Keratinocyte (primary cell): ENCODE measurements around the gene APOD. TPM values are rescaled to one million over a fixed set of nuclear protein-coding genes. Genes with fewer than 3 reads are reported as not detected.
A peak's percentile ranks its signal among the peaks of the same experiment; 100 is the strongest.

Experiments used
- DNase-seq: peaks from one replicate; pipeline ENCODE4 v3.0.0-alpha.2; 2011; ENCODE audit warnings: low read depth, missing footprints, low spot score
- FAIRE-seq: peaks from 2 replicates; lab custom pipeline; 2011; peaks lifted over from hg19 to GRCh38; lab: Jason Lieb, UNC
- H2AFZ ChIP-seq: 2 replicates; pipeline ENCODE4 v1.6.0; 2012; ENCODE audit warnings: low read length, control low read depth, inconsistent platforms; ENCODE audit not compliant: control insufficient read depth
- H3K27ac ChIP-seq: 2 replicates; pipeline ENCODE4 v1.5.1; 2011; ENCODE audit warnings: low read length; ENCODE audit not compliant: control insufficient read depth, insufficient read depth
- H3K27me3 ChIP-seq: 3 replicates; pipeline ENCODE4 v1.6.0; 2011; ENCODE audit warnings: low read length; ENCODE audit not compliant: control insufficient read depth, insufficient read depth; ENCODE audit errors: extremely low read depth
- H3K36me3 ChIP-seq, 2 experiments: 2 replicates in 1 of 2; 3 replicates in 1 of 2; pipeline ENCODE4 v1.5.1; 2011; ENCODE audit warnings: low read length in 2 of 2, mild to moderate bottlenecking in 1 of 2; ENCODE audit not compliant: control insufficient read depth in 2 of 2, insufficient read depth in 2 of 2; ENCODE audit errors: extremely low read depth in 1 of 2
- H3K4me1 ChIP-seq: 3 replicates; pipeline ENCODE4 v1.5.1; 2011; ENCODE audit warnings: low read length; ENCODE audit not compliant: control insufficient read depth, insufficient read depth; ENCODE audit errors: extremely low read depth
- H3K4me2 ChIP-seq: 3 replicates; pipeline ENCODE4 v1.6.0; 2011; ENCODE audit warnings: low read depth, low read length; ENCODE audit not compliant: control insufficient read depth, insufficient read depth; ENCODE audit errors: extremely low read depth
- H3K4me3 ChIP-seq, 3 experiments: fragments of 200-600 bp in 1 of 3; sonication (generic) in 1 of 3; 2 replicates in 2 of 3; 3 replicates in 1 of 3; pipeline ENCODE4 v1.5.1; 2011 to 2016; ENCODE audit warnings: low read length in 3 of 3, mild to moderate bottlenecking in 3 of 3, control low read depth in 2 of 3, inconsistent platforms in 1 of 3, low read depth in 1 of 3, mixed read lengths in 1 of 3, mixed run types in 1 of 3, moderate library complexity in 1 of 3; ENCODE audit not compliant: control insufficient read depth in 2 of 3, insufficient read depth in 2 of 3; ENCODE audit errors: extremely low read depth in 1 of 3
- H3K79me2 ChIP-seq: 2 replicates; pipeline ENCODE4 v1.6.0; 2012; ENCODE audit warnings: low read length; ENCODE audit not compliant: control insufficient read depth, insufficient read depth
- H3K9ac ChIP-seq: 3 replicates; pipeline ENCODE4 v1.6.0; 2011; ENCODE audit warnings: low read length; ENCODE audit not compliant: control insufficient read depth, insufficient read depth; ENCODE audit errors: extremely low read depth
- H3K9me1 ChIP-seq: 3 replicates; pipeline ENCODE4 v1.6.0; 2011; ENCODE audit warnings: low read length; ENCODE audit not compliant: control insufficient read depth, insufficient read depth; ENCODE audit errors: extremely low read depth
- H3K9me3 ChIP-seq: 2 replicates; pipeline ENCODE4 v1.5.1; 2012; ENCODE audit warnings: low read depth, low read length; ENCODE audit not compliant: control insufficient read depth
- H4K20me1 ChIP-seq: 3 replicates; pipeline ENCODE4 v1.6.0; 2011; ENCODE audit warnings: low read length; ENCODE audit not compliant: control insufficient read depth, insufficient read depth; ENCODE audit errors: extremely low read depth
- EZH2 ChIP-seq: IDR thresholded peaks from one replicate; pipeline ENCODE4 v1.6.1; 2012; ENCODE audit warnings: inconsistent platforms, mild to moderate bottlenecking, low read length, moderate library complexity
- dilution Hi-C: fragments of 300-500 bp; cut with MboI; formaldehyde crosslinking; loops from one replicate; pipeline ENCODE4 v1.7.0; 2020; ENCODE audit warnings: low sequenced_read_pairs; ENCODE audit not compliant: extremely low pct_ligation_motif_present
- polyA plus RNA-seq, 5 experiments: library from polyadenylated mRNA; depleted of rRNA in 3 of 5; stranded (reverse) in 3 of 5; stranded (forward) in 1 of 5; unstranded in 1 of 5; fragments of >200 nt; gene quantifications; 1 replicate in 1 of 5; 2 replicates in 3 of 5; 3 replicates in 1 of 5; pipeline versions ENCODE4 v1.2.1 to v1.2.3, GENCODE V29; 2011 to 2012; ENCODE audit warnings: missing spikeins in 2 of 5, low read depth in 1 of 5, low replicate concordance in 1 of 5
- TF ChIP-seq, protein P1 (sequence below), 3 experiments: IDR thresholded peaks in 1 of 3; conservative IDR thresholded peaks in 1 of 3; optimal IDR thresholded peaks in 1 of 3; 2 replicates in 2 of 3; 3 replicates in 1 of 3; pipeline versions ENCODE3 to v1.5.1; 2011; ENCODE audit warnings: low read length in 3 of 3, mild to moderate bottlenecking in 3 of 3, moderate library complexity in 2 of 3, control low read depth in 1 of 3, inconsistent platforms in 1 of 3; ENCODE audit not compliant: insufficient read depth in 2 of 3; ENCODE audit errors: extremely low read depth in 1 of 3

APOD gene
- polyA plus RNA-seq, 1 donor (not counting 4 experiments of a cell fraction or from before 2014, with no cell fraction given): not detected

- Histone ChIP-seq H3K9me1 (no peaks in the 10 kb centered on the region), H3K9me3 (no peaks in the 10 kb centered on the region), H3K4me1 (peaks cover 7% of the 10 kb centered on the region), H3K4me2 (no peak overlapping the region), H3K36me3 (no peaks in the 10 kb centered on the region), H3K27ac (no peak overlapping the region), H3K27me3 (no peaks in the 10 kb centered on the region), H3K9ac (no peak overlapping the region), H4K20me1 (no peaks in the 10 kb centered on the region), H3K4me3 (no peak overlapping the region), H3K79me2 (no peaks in the 10 kb centered on the region), H2AFZ (peak overlapping the region; percentile 59)
- FAIRE-seq: no peak
- dilution Hi-C loops: no loop called here
- DNase-seq: no peak
- no peak for TF ChIP-seq EZH2
- TF ChIP-seq, protein P1, sequence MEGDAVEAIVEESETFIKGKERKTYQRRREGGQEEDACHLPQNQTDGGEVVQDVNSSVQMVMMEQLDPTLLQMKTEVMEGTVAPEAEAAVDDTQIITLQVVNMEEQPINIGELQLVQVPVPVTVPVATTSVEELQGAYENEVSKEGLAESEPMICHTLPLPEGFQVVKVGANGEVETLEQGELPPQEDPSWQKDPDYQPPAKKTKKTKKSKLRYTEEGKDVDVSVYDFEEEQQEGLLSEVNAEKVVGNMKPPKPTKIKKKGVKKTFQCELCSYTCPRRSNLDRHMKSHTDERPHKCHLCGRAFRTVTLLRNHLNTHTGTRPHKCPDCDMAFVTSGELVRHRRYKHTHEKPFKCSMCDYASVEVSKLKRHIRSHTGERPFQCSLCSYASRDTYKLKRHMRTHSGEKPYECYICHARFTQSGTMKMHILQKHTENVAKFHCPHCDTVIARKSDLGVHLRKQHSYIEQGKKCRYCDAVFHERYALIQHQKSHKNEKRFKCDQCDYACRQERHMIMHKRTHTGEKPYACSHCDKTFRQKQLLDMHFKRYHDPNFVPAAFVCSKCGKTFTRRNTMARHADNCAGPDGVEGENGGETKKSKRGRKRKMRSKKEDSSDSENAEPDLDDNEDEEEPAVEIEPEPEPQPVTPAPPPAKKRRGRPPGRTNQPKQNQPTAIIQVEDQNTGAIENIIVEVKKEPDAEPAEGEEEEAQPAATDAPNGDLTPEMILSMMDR (optimal IDR thresholded peaks at IDR 0.05 in 1 of 3, IDR thresholded peaks at IDR 0.05 in 1 of 3, conservative IDR thresholded peaks at IDR 0.05 in 1 of 3; ENCODE audit: extremely low read depth in 1 of 3, insufficient read depth in 2 of 3, low read length in 3 of 3): no peak
Observed at GRCh38 chr3:195551381-195551978, 32.3 kb downstream of the APOD start.

DNA sequence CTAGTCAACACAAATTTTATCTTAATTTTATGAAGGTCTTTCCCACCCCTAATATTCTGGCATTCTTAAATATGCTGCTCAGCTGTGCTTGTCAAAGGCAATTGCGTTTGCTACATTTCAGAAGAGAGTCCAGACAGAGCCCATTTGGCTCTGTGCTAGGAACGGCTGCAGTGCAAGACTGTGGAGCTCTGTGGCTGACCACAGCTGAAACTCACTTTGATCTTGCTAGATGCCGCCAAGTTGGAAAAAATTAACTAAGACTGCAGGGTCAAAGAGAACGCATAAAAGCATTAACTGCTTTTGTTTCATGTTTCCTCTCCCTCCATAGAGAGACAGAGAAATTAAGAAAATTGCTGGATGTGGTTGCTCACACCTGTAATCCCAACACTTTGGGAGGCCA lies 33.0 kb downstream of the APOD start:
- H3K9ac ChIP-seq: no peak overlapping the region
- no peak overlapping the region for H3K4me3 ChIP-seq
- dilution Hi-C loops: no loop called here
- H3K9me1 ChIP-seq: no peaks in the 10 kb centered on the region
- H3K4me1 ChIP-seq: peaks cover 15% of the 10 kb centered on the region
- no peak overlapping the region for H2AFZ ChIP-seq
- no peaks in the 10 kb centered on the region for H3K27me3 ChIP-seq
- DNase-seq (no peak), FAIRE-seq (no peak)
- no peaks in the 10 kb centered on the region for H3K79me2 ChIP-seq
- no peak overlapping the region for H3K27ac ChIP-seq
- no peaks in the 10 kb centered on the region for H3K36me3 ChIP-seq
- no peak for TF ChIP-seq EZH2
- TF ChIP-seq, protein P1 (optimal IDR thresholded peaks at IDR 0.05 in 1 of 3, IDR thresholded peaks at IDR 0.05 in 1 of 3, conservative IDR thresholded peaks at IDR 0.05 in 1 of 3; ENCODE audit: extremely low read depth in 1 of 3, insufficient read depth in 2 of 3, low read length in 3 of 3): no peak
- H4K20me1 ChIP-seq: no peaks in the 10 kb centered on the region
- H3K4me2 ChIP-seq: no peak overlapping the region
- no peaks in the 10 kb centered on the region for H3K9me3 ChIP-seq
